T47D (cell line): ENCODE data around the gene ATL1.
A peak's percentile ranks its signal among the peaks of the same experiment; 100 is the strongest.

Experiments used
- DNase-seq, 2 experiments: peaks; one replicate each; pipeline versions ENCODE4 v3.0.0 to v3.0.0-alpha.2; 2011 to 2012; ENCODE audit warnings: low read depth in 1 of 2, low spot score in 1 of 2
- JUND ChIP-seq: IDR thresholded peaks from 2 replicates; pipeline ENCODE4 v1.6.1; 2012; ENCODE audit warnings: low read depth
- in situ Hi-C: cut with HindIII; loops from 2 replicates; pipeline ENCODE4 v1.10.0; 2016; ENCODE audit warnings: low sequenced_read_pairs, low pct_unique_long_range_greater_than_20kb

Gene ATL1

GRCh38 chr14:50675597-50675996, 115.7 kb downstream of the ATL1 start:
- in situ Hi-C loops = no loop called here
- TF ChIP-seq JUND = no peak

DNA sequence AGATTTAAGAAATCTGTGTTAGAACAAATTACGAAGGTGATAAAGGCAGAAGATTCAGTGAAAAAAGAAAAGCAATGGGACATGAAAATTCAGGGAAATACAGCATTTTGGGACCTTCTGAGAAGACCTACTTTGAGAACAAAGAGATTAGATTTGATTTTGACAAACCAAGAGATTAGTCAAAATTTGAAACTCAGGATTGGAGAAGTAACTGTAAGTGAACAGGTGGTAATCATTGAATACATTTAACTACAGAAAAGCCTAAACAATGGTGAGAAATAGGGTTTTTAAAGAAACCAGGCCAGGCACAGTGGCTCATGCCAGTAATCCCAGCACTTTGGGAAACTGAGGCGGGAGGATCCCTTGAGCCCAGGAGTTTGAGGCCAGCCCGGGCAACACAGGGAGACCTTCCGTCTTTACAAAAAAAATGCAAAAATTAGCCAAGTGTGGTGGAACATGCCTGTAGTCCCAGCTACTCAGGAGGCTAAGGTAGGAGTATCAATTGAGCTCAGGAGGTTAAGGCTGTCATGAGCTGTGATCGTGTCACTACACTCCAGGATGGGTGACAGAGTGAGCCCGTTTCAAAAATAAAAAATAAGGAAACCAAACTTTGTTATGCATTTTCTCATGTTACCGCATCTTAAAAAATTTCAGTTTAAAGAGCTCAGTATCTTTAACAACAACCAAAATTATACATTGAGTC, 117.0 kb downstream of the ATL1 start:
- DNase-seq = no peak
- in situ Hi-C loops = no loop called here
- no peak for TF ChIP-seq JUND

More at GRCh38 chr14:50675597-50675996, 115.7 kb downstream of the ATL1 start:
- peak in 1 of 2 experiments; percentile 35 for DNase-seq

DNA sequence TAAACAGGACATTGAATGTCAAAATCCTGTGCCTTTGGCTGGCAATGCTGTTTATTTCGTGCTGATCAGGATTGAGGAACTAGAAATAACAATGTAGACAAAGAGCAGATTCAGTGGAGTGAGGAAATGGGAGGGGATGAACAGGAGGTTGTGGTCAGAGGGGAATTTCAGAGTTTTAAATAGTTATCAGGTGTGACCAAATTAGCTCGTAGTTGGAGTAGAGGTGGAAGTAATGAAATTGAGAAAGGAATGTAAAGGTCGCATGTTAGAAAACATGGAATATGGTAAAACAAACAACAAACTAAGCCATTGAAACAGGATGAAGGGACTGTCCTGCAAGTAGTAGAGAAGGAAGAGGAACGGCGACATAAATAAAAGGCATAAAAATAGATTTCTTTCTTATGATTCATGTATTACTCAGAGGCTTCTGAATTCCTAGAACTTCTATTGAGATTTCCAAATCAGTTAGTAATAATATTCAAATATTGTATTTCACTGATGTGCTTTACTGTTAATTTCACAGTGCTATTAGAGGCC, 117.7 kb downstream of the ATL1 start:
- in situ Hi-C loops = no loop called here
- TF ChIP-seq JUND = no peak
- DNase-seq = no peak

GRCh38 chr14:50678163-50678562, 118.2 kb downstream of the ATL1 start:
- DNase-seq = no peak
- TF ChIP-seq JUND = no peak
- in situ Hi-C loops = no loop called here

DNA sequence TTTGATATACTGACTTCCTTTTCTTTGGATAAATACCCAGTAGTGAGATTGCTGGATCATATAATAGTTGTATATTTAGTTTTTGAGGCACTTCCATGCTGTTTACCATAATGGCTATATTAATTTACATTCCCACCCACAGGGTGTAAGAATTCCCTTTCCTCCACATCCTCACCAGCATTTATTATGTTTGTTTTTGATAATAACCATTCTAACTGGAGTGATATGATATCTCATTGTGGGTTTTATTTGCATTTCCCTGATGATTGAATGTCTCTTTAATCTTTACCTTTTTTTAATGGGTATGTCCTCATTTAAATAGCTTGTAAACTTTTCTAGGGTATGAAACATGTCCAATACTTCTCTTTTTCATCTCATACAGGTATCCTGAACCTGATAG, 119.7 kb downstream of the ATL1 start:
- in situ Hi-C loops = no loop called here
- DNase-seq = no peak
- no peak for TF ChIP-seq JUND
